GM23338 (cell line): ENCODE results near the gene TNRC18.

Experiments used
- CREB1 ChIP-seq: fragments of 250-450 bp; sonication (Bioruptor Pico); IDR thresholded peaks from 2 replicates; pipeline ENCODE4 v1.5.0; 2020; ENCODE audit warnings: low read depth, mild to moderate bottlenecking, moderate library complexity
- CTCF ChIP-seq, 2 experiments: fragments of 200-600 bp in 1 of 2; sonication (generic) in 1 of 2; conservative IDR thresholded peaks; 2 replicates each; pipeline versions ENCODE4 v1.5.1 to v1.6.1; 2016 to 2017; ENCODE audit warnings: antibody characterized with exemption in 2 of 2, low read depth in 2 of 2, mild to moderate bottlenecking in 2 of 2, moderate library complexity in 1 of 2
- EZH2 ChIP-seq: fragments of 200-600 bp; sonication (generic); IDR thresholded peaks from one replicate; pipeline ENCODE4 v1.8.0; 2017; ENCODE audit warnings: antibody characterized with exemption, mild to moderate bottlenecking, low read depth; ENCODE audit not compliant: unreplicated experiment
- EZH2phosphoT487 ChIP-seq: fragments of 200-600 bp; sonication (generic); IDR thresholded peaks from one replicate; pipeline ENCODE4 v1.8.1; 2018; ENCODE audit warnings: antibody characterized with exemption; ENCODE audit not compliant: unreplicated experiment

DNA sequence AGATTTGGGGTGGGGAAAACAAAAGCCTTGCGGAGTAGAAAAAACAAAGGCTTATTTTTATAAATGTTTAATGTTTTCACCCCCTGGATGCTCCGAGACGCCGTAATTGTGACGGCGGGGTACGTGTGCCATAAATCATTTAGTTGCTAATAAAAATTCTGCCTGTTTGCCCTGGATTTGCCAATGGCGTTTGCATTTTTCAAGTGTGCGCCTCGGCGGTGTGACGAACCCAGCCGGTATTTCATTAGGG lies 2.5 kb upstream of the TNRC18 start:
- TF ChIP-seq CTCF (conservative IDR thresholded peaks at IDR 0.05; ENCODE audit: low read depth in 2 of 2) (no peak), CREB1 (CRISPR knock-in tag) (no peak), EZH2 (peak; percentile 34), EZH2phosphoT487 (no peak)
